ACHN (cell line): ENCODE results near the gene RAD9A.
A peak's percentile ranks its signal among the peaks of the same experiment; 100 is the strongest.
"Not testable (repeated sequence)": the region's sequence is repeated elsewhere in the genome, so short reads cannot be mapped to it uniquely, and the experiment has no call there.

ENCODE experiments used
- DNase-seq: peaks from one replicate; pipeline ENCODE4 v3.0.0-alpha.2; 2015
- in situ Hi-C: cut with HindIII; loops from 2 replicates; pipeline ENCODE4 v1.10.0; 2017; ENCODE audit warnings: low sequenced_read_pairs, low pct_ligation_motif_present, low pct_unique_long_range_greater_than_20kb

Gene RAD9A

GRCh38 chr11:67389477-67389876 is 2.3 kb upstream of the RAD9A start:
- DNase-seq: peak; percentile 27

GRCh38 chr11:67390947-67391303 is 861 bp upstream of the RAD9A start:
- in situ Hi-C loops: no loop called here
- no peak for DNase-seq

More at GRCh38 chr11:67389477-67389876, 2.3 kb upstream of the RAD9A start:
- in situ Hi-C loops: no loop called here

- DNase-seq: no peak
- in situ Hi-C loops: no loop called here
Measured at GRCh38 chr11:67392183-67392715, 463 bp downstream of the RAD9A start.

- no peak for DNase-seq
- in situ Hi-C loops: no loop called here
Measured at GRCh38 chr11:67393437-67393836, 1.7 kb downstream of the RAD9A start.

GRCh38 chr11:67393990-67394389 is 2.2 kb downstream of the RAD9A start:
- no peak for DNase-seq
- in situ Hi-C loops: no loop called here

GRCh38 chr11:67395555-67396258 is 3.9 kb downstream of the RAD9A start:
- DNase-seq: no peak

GRCh38 chr11:67396259-67396581 is 4.4 kb downstream of the RAD9A start:
- DNase-seq: no peak
- in situ Hi-C loops: no loop called here

More at GRCh38 chr11:67395555-67396258, 3.9 kb downstream of the RAD9A start:
- in situ Hi-C loops: no loop called here

GRCh38 chr11:67396587-67397389 is 5.0 kb downstream of the RAD9A start:
- DNase-seq: no peak
- in situ Hi-C loops: no loop called here

GRCh38 chr11:67397536-67397935 is 5.8 kb downstream of the RAD9A start:
- DNase-seq: no peak
- in situ Hi-C loops: no loop called here

- no peak for DNase-seq
- in situ Hi-C loops: no loop called here
Measured at GRCh38 chr11:67397986-67398660, 6.3 kb downstream of the RAD9A start.

- DNase-seq: no peak
- in situ Hi-C loops: no loop called here
Measured at GRCh38 chr11:67398661-67399563, 7.1 kb downstream of the RAD9A start.

- in situ Hi-C loops: no loop called here
- DNase-seq: no peak
Measured at GRCh38 chr11:67400251-67400941, 8.6 kb downstream of the RAD9A start.

GRCh38 chr11:67400942-67401494 is 9.2 kb downstream of the RAD9A start:
- no peak for DNase-seq
- in situ Hi-C loops: no loop called here

GRCh38 chr11:67401495-67402191 is 9.9 kb downstream of the RAD9A start, which contains the start of gene PPP1CA:
TSS of gene PPP1CA (minus strand) at chr11:67401858. CDS start at chr11:67401782, 76 bp downstream.
- DNase-seq: peak; percentile 81
- in situ Hi-C loops: no loop called here

GRCh38 chr11:67402192-67402839 is 10.5 kb downstream of the RAD9A start:
- DNase-seq, in situ Hi-C loops: not testable (repeated sequence)

GRCh38 chr11:67403085-67403484 is 11.3 kb downstream of the RAD9A start:
- DNase-seq, in situ Hi-C loops: not testable (repeated sequence)
